Endothelial cell of umbilical vein (primary cell): ENCODE measurements around the gene NOXA1. TPM values are rescaled to one million over a fixed set of nuclear protein-coding genes. Genes with fewer than 3 reads are reported as not detected.

ENCODE experiments used
- BruUV-seq: library from RNA; stranded (reverse); fragments of 400-500 nt; replicated peaks from 2 replicates; lab custom pipeline; 2021; lab: Mats Ljungman, UMichigan
- CTCF ChIA-PET: fragments of 300-600, 350-600 bp; sonication (Branson Sonifier 250); formaldehyde crosslinking; loops from one replicate; lab custom pipeline; 2021; ENCODE audit warnings: antibody characterized with exemption, inconsistent platforms; lab: Charles Lee
- POLR2A ChIA-PET: fragments of 300-600, 350-600 bp; sonication (Branson Sonifier 250); formaldehyde crosslinking; loops from one replicate; lab custom pipeline; 2021; ENCODE audit warnings: antibody characterized with exemption, inconsistent platforms; lab: Charles Lee
- DNase-seq: peaks from one replicate; pipeline ENCODE4 v3.0.0-alpha.2; 2011; ENCODE audit warnings: low read depth, low spot score
- FAIRE-seq: peaks from 2 replicates; lab custom pipeline; 2011; peaks lifted over from hg19 to GRCh38; lab: Jason Lieb, UNC
- H2AFZ ChIP-seq: 2 replicates; pipeline ENCODE4 v1.6.0; 2012; ENCODE audit warnings: low read depth, low read length, control low read depth, inconsistent platforms
- H3K27ac ChIP-seq: 2 replicates; pipeline ENCODE4 v1.5.1; 2011; ENCODE audit warnings: low read depth, mild to moderate bottlenecking, control low read depth, low read length, moderate library complexity; ENCODE audit not compliant: insufficient read depth
- H3K27me3 ChIP-seq, 2 experiments: 2 replicates each; pipeline versions ENCODE4 v1.6.0 to v1.6.1; 2011; ENCODE audit warnings: low read length in 2 of 2, mixed read lengths in 1 of 2; ENCODE audit not compliant: control insufficient read depth in 2 of 2, insufficient read depth in 2 of 2
- H3K36me3 ChIP-seq, 2 experiments: 2 replicates in 1 of 2; 3 replicates in 1 of 2; pipeline ENCODE4 v1.5.1; 2011; ENCODE audit warnings: low read length in 2 of 2, mild to moderate bottlenecking in 1 of 2, moderate library complexity in 1 of 2; ENCODE audit not compliant: control insufficient read depth in 2 of 2, insufficient read depth in 2 of 2; ENCODE audit errors: extremely low read depth in 1 of 2
- H3K4me1 ChIP-seq: 3 replicates; pipeline ENCODE4 v1.5.1; 2011; ENCODE audit warnings: mild to moderate bottlenecking, low read length; ENCODE audit not compliant: control insufficient read depth, insufficient read depth; ENCODE audit errors: extremely low read depth
- H3K4me2 ChIP-seq: 2 replicates; pipeline ENCODE4 v1.6.1; 2011; ENCODE audit warnings: low read length, control low read depth, mixed read lengths; ENCODE audit not compliant: insufficient read depth
- H3K4me3 ChIP-seq, 3 experiments: fragments of 200-600 bp in 1 of 3; sonication (generic), shearing (Covaris generic) in 1 of 3; replicated peaks in 1 of 3; 2 replicates each; pipeline ENCODE4 v1.5.1; 2011 to 2016; ENCODE audit warnings: control low read depth in 3 of 3, low read length in 3 of 3, mild to moderate bottlenecking in 2 of 3, inconsistent platforms in 1 of 3, low read depth in 1 of 3, moderate library complexity in 1 of 3; ENCODE audit not compliant: insufficient read depth in 1 of 3
- H3K79me2 ChIP-seq: 2 replicates; pipeline ENCODE4 v1.6.0; 2012; ENCODE audit warnings: low read length, inconsistent platforms; ENCODE audit not compliant: control insufficient read depth, insufficient read depth
- H3K9ac ChIP-seq: replicated peaks from 2 replicates; pipeline ENCODE3; 2011; ENCODE audit warnings: low read length, control low read depth; ENCODE audit not compliant: insufficient read depth; ENCODE audit errors: extremely low read depth
- H3K9me1 ChIP-seq: replicated peaks from 3 replicates; pipeline ENCODE4 v1.6.0; 2011; ENCODE audit warnings: mild to moderate bottlenecking, low read length; ENCODE audit not compliant: control insufficient read depth, insufficient read depth; ENCODE audit errors: extremely low read depth
- H3K9me3 ChIP-seq: replicated peaks from 2 replicates; pipeline ENCODE4 v1.5.1; 2012; ENCODE audit warnings: low read length, inconsistent platforms; ENCODE audit not compliant: control insufficient read depth, insufficient read depth
- H4K20me1 ChIP-seq: replicated peaks from 2 replicates; pipeline ENCODE3; 2011; ENCODE audit warnings: mild to moderate bottlenecking, low read length; ENCODE audit not compliant: control insufficient read depth, insufficient read depth; ENCODE audit errors: extremely low read depth
- EZH2 ChIP-seq: IDR thresholded peaks from 2 replicates; pipeline ENCODE4 v1.6.1; 2012; ENCODE audit warnings: borderline replicate concordance, low read depth, mild to moderate bottlenecking, moderate library complexity, low read length, inconsistent platforms; ENCODE audit not compliant: severe bottlenecking
- FOS ChIP-seq: IDR thresholded peaks from 2 replicates; pipeline ENCODE4 v1.6.1; 2011; ENCODE audit warnings: mild to moderate bottlenecking, low read length, moderate library complexity, borderline replicate concordance; ENCODE audit not compliant: insufficient read depth
- GATA2 ChIP-seq: IDR thresholded peaks from 2 replicates; pipeline ENCODE4 v1.7.0; 2011; ENCODE audit warnings: low read depth, mild to moderate bottlenecking, moderate library complexity, mixed read lengths, low read length; ENCODE audit not compliant: insufficient read length, insufficient read depth
- JUN ChIP-seq: IDR thresholded peaks from 2 replicates; pipeline ENCODE4 v1.6.1; 2011; ENCODE audit warnings: borderline replicate concordance, low read depth; ENCODE audit not compliant: insufficient read length, insufficient read depth
- MAX ChIP-seq: IDR thresholded peaks from 2 replicates; pipeline ENCODE4 v1.6.1; 2011; ENCODE audit not compliant: insufficient read depth, insufficient read length
- MYC ChIP-seq: IDR thresholded peaks from one replicate; pipeline ENCODE4 v1.6.1; 2011; ENCODE audit warnings: mild to moderate bottlenecking, low read depth, low read length
- POLR2A ChIP-seq: IDR thresholded peaks from 2 replicates; pipeline ENCODE4 v1.6.1; 2012; ENCODE audit warnings: low read depth, mild to moderate bottlenecking, control low read depth, low read length
- POLR2AphosphoS5 ChIP-seq: IDR thresholded peaks from 2 replicates; pipeline ENCODE4 v1.6.1; 2012; ENCODE audit warnings: low read depth, mild to moderate bottlenecking, control low read depth, low read length, moderate library complexity; ENCODE audit not compliant: insufficient read depth
- dilution Hi-C: fragments of 300-500 bp; cut with MboI; formaldehyde crosslinking; loops from one replicate; pipeline ENCODE4 v1.15.0; 2019; ENCODE audit warnings: low sequenced_read_pairs; ENCODE audit not compliant: extremely low pct_ligation_motif_present
- intact Hi-C: fragments of 100-400 bp; cut with micrococcal nuclease; formaldehyde crosslinking; loops from one replicate; pipeline ENCODE4 v1.10.0; 2022
- polyA plus RNA-seq, 4 experiments: library from polyadenylated mRNA; depleted of rRNA in 3 of 4; stranded (reverse) in 3 of 4; unstranded in 1 of 4; fragments of >200 nt; gene quantifications; 2 replicates each; pipeline versions ENCODE4 v1.2.1 to v1.2.3, GENCODE V29; 2011 to 2012; ENCODE audit warnings: missing spikeins in 1 of 4
- total RNA-seq: library from RNA; stranded (reverse); gene quantifications from 2 replicates; pipeline ENCODE4 v1.2.3, GENCODE V29; 2021
- TF ChIP-seq, protein P1 (sequence below), 2 donors: IDR thresholded peaks; 1 replicate in 1 of 2; 2 replicates in 1 of 2; pipeline ENCODE4 v1.5.1; 2011; ENCODE audit warnings: low read length in 2 of 2, mild to moderate bottlenecking in 2 of 2, moderate library complexity in 2 of 2, control low read depth in 1 of 2, inconsistent platforms in 1 of 2, low read depth in 1 of 2; ENCODE audit not compliant: insufficient read depth in 1 of 2; ENCODE audit errors: extremely low read depth in 1 of 2

Gene NOXA1
- total and polyA plus RNA-seq, 2 donors (not counting 3 experiments of a cell fraction or from before 2014, with no cell fraction given), result 0.40 to 0.91 TPM

GRCh38 chr9:137456864-137457405 lies 33.7 kb downstream of the NOXA1 start:
- Histone ChIP-seq H3K9me3 (no peaks in the 10 kb centered on the region), H3K4me1 (peaks cover 11% of the 10 kb centered on the region), H3K9ac (no peak overlapping the region), H3K9me1 (no peaks in the 10 kb centered on the region), H2AFZ (no peak overlapping the region), H3K27me3 (no peaks in the 10 kb centered on the region), H3K4me3 (no peak overlapping the region), H4K20me1 (no peaks in the 10 kb centered on the region), H3K4me2 (no peak overlapping the region), H3K36me3 (peaks cover 0 to 4% of the 10 kb centered on the region in 2 experiments), H3K79me2 (peaks cover 9% of the 10 kb centered on the region), H3K27ac (no peak overlapping the region)
- dilution Hi-C loops (no loop called here), intact Hi-C loops (no loop called here)
- POLR2A ChIA-PET, result no interaction called here
- TF ChIP-seq GATA2 (no peak), MYC (no peak), POLR2AphosphoS5 (no peak), POLR2A (no peak), MAX (no peak), FOS (no peak), JUN (no peak), EZH2 (no peak)
- TF ChIP-seq, protein P1, sequence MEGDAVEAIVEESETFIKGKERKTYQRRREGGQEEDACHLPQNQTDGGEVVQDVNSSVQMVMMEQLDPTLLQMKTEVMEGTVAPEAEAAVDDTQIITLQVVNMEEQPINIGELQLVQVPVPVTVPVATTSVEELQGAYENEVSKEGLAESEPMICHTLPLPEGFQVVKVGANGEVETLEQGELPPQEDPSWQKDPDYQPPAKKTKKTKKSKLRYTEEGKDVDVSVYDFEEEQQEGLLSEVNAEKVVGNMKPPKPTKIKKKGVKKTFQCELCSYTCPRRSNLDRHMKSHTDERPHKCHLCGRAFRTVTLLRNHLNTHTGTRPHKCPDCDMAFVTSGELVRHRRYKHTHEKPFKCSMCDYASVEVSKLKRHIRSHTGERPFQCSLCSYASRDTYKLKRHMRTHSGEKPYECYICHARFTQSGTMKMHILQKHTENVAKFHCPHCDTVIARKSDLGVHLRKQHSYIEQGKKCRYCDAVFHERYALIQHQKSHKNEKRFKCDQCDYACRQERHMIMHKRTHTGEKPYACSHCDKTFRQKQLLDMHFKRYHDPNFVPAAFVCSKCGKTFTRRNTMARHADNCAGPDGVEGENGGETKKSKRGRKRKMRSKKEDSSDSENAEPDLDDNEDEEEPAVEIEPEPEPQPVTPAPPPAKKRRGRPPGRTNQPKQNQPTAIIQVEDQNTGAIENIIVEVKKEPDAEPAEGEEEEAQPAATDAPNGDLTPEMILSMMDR (IDR thresholded peaks at IDR 0.05; ENCODE audit: extremely low read depth in 1 of 2, insufficient read depth in 1 of 2, low read depth in 1 of 2, low read length in 2 of 2), result no peak
- no TSS peak for BruUV-seq
- CTCF ChIA-PET, result no interaction called here
- FAIRE-seq (no peak), DNase-seq (no peak)
